Right renal cortex interstitium (tissue), 3 donors: ENCODE data around the gene BRD7. TPM values are rescaled to one million over a fixed set of nuclear protein-coding genes. Genes with fewer than 3 reads are reported as not detected.

Source experiments
- DNase-seq, 3 donors: peaks; one replicate each; pipeline ENCODE4 v3.0.0-alpha.2; 2013; ENCODE audit warnings: low read depth in 3 of 3, low spot score in 2 of 3
- polyA plus RNA-seq, 3 donors: library from polyadenylated mRNA; unstranded; fragments of 120-200 nt; gene quantifications; one replicate each; pipeline ENCODE4 v1.2.1, GENCODE V29; 2013; ENCODE audit not compliant: insufficient read length in 3 of 3

BRD7 gene
- polyA plus RNA-seq, 3 donors: 123 to 155 (median 139) TPM

DNA sequence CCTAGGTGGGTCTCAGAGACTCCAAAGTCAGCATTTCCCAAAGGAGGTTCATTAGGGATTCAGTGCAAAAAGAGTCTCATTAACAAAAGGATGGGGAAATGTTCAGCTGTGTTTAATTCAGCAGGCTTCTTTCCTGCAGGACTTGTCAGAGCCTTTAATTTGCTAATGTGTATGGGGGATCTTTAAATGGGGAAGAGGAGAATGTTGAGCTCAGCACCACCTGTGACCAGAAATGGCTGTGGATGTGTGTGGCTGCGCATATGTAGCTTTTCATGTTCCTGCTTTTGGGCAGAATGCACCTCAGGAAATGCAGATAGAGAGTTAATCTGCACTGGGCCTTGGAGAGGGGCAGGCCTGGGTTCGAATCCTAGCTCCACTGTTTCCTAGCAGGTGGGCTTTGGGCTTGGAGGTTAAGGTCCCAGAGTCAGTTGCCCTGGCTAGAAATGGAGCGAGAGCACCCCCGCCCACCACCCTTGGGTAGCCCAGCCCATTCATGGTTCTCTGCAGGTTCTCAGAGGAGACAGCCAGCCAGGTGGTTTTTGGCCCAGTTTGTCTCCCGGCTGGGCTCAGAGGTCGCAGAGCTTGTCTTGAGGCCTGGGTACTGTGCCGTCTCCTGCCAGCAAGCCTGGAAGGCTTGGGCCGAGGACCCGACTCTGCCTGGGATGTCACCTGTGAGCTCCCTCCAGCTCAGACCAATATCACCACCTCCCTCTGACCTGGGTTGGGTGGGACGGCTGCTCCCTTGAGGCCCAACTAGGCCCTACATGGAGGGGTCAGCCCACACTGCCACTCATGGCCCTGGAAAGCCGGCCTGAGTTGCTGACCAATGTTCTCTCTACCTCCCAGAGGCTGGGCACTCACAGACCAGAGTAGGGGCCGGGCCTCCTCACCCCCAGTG lies 93.1 kb downstream of the BRD7 start:
- DNase-seq: no peak

DNA sequence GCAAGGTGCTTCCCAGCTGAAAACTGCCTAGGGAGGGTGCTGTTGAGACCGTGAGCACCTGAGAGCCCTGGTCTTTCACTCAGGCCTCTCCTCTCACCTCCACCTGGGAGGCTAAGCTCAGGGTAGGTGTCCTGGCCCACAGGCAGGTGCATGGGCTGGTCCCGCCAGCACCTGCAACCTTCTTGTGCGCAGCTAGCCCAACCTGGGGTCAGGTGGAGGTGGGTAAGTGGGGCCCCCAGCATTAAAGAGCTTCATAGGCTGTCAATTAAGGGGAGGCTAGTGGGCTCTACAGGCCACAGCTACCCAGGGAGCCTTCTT lies 93.7 kb downstream of the BRD7 start:
- DNase-seq: no peak

DNA sequence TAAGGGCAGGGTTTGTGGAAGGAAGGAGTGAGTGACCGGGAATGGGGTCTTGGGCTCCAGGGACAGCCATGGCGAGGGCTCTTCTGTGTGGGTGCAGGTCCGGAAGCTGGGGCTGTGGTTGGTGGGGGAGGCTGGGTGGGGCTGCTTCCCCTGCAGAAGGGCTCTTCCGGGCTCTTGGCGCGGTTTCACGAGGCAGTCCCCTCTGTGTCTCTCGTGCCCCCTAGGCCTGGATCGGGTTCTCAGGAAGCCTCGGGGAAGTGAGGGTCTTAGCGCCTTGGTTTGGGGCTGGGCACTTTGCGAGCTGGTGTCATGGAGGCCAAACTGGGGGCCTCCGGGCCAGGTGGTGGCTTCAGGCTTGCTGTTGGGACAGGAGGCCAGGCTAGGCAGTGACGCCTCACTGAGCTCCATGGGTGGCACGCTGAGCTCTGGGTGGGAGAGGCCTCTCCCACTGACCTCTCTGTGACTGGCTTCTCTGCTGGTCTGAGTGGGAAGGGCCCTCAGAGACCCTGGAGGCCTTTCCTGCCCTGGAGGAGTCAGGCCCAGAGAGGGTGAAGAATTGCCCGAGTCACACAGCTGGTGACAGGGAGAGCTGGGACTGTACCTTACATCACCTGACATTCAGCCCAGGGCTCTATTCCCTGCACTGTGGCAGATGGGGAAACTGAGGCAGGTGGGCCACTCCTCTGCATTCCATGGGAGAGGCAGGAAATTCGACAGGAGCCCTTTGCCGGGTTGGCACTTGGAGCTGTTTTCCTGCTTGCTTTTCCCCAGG lies 94.3 kb downstream of the BRD7 start:
- DNase-seq: no peak

DNA sequence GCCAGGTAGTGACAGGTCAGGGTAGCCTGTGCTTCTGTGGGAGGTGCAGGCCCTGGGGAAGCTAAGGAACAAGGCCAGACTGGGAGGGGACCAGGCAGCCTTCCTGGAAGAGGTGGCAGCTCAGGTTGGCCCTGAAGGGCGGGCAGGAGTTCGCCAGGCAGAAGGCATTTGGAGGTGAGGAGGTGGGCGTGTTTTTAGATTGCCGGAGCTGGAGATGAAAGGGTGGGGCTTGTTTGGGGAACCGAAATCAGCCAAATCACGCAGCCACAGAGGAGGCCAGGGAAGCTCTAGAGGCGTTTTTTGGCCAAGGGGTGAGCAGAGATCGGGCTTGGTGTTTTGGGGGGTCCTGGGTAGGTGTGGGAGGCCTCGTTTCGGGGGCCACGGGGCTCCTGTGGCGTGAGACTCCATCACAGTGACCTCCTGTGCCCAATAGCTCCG lies 94.9 kb downstream of the BRD7 start:
- DNase-seq: no peak

DNA sequence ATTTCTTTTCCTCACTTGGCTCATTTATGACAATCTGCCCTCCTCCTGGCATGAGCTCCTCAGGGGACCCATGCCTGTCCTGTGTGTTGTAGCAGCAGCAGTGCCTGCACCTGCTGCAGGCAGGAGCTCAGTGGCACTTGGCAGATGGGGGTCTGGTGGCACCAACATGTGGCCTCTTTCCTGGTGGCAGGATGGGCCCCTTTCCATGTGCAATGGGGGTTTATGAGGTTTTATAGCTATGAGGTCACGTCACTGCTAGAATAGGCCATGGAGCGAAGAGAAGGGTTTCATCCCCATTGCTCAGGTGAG lies 95.5 kb downstream of the BRD7 start:
- DNase-seq: no peak

DNA sequence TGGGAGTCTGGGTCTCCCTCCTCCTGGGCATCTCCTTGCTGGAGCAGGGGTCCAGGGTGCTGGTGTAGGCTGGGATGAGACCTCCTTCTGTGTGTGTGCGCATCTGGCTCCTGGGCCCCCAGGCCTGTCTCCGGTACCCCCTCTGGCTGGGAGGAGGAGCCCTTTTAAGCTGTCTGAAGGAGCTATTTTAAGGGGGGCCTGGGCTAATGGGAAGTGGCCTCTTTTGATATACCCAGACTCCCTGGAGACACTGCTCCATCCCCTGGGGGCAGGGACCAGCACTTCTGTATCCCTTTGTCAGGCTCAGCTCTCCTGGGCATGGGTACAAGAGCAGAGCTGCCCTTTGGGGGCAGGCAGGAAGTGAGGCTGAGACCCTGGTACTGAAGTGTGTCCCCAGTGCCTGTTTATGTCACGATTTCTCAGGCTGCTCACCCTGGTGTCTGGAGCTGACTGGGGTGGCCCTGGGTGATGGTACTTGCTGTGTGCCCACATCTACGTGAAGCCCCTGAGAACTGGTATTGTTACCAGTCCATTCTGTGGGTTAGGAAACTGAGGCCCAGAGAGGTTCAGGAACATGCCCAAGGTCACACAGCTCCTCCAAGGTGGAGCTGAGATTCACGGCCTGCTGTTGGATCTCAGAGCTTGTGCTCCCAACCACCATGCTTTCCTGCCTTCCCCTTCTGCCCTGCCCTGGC lies 96.0 kb downstream of the BRD7 start:
- no peak for DNase-seq

DNA sequence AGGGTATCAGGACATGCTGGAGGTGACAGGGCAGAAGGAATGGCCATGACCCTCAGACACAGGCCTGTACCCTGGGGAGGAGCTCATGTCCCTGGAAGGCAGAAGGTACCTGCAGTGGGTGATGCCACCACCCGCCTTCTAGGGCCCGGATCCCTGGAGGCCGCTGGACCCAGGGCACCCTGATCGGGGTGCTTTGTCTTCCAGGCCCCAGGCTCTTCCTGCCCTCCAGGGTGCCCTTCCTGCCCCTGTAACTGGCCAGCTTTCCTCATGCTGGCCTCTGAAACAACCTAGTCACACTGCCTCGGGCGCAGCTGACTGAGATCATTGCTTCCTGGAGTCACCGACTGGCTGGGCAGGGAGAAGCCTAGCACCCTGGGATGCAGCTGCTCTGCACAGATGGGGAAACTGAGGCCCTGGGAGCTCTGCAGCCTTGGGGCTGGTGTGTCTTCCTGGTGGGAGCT lies 96.6 kb downstream of the BRD7 start:
- no peak for DNase-seq

DNA sequence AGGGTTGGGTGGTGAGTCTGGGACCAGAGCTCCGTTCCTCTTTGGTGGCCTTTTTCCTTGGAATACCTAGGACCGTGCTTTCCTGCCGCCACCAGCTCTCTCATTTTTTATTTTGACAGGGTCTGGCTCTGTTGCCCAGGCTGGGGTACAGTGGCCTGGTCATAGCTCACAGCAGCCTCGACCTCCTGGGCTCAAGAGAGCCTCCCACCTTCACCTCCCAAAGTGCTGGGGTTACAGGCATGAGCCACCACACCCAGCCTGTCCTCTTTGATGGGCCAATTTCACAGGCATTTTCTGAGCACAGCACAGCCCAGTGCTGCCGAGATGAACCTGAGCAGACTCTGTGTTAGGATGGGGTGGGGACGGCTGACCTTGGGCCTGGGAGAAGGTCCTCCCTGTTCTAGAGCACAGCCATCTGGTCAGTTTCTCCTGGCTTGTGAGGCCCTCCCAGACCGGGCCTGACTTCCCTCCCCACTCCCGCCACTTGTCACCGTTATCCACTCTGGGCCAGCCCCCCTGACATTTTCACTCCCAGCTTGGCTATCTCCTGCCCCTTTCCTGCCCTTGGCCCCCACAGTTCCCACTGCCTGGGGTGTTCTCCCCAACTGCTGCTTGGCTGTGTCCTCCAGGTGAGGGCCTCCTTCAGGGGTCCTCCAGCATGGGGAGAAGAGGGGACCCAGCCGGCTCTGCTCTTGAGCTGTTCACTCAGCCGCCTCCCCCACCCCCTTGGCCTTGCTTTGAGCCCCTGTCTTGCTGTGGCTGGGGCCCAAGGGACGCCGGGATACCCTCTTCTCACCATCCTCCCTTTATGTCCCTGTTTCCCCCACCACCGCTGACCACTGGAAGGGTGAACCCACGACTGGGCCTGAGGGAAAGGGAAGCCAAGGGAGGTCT lies 97.4 kb downstream of the BRD7 start:
- no peak for DNase-seq

DNA sequence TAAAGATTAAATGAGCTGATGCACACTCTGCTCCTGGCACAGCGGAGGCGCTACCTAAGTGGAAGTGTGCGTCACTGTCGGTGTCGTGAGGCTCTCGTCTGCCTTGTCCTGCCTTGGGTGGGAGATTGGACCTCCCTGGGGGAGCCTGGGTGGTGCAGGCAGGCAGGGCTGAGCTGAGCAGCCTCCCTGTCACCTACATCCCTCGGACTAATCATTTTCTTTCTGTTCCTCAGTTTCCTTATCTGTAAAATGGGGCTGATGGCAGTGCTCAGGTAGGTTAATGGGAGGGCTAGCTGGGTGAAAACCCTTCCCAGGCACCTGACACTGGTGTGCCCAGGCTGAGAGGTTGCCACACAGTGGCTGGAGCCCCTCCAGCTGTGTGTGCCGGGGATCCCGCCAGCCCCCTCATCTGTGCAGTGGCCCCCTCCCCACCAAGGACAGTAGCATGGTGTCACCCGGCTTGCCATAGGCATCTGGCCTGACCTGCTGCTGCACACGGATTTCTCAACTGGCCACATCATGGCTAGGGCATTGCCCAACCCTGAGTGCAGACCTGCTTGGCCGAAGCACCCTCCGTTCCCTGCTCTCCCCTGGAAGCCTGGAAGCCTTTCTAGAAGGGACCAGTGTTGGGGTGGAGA lies 98.2 kb downstream of the BRD7 start:
- no peak for DNase-seq

DNA sequence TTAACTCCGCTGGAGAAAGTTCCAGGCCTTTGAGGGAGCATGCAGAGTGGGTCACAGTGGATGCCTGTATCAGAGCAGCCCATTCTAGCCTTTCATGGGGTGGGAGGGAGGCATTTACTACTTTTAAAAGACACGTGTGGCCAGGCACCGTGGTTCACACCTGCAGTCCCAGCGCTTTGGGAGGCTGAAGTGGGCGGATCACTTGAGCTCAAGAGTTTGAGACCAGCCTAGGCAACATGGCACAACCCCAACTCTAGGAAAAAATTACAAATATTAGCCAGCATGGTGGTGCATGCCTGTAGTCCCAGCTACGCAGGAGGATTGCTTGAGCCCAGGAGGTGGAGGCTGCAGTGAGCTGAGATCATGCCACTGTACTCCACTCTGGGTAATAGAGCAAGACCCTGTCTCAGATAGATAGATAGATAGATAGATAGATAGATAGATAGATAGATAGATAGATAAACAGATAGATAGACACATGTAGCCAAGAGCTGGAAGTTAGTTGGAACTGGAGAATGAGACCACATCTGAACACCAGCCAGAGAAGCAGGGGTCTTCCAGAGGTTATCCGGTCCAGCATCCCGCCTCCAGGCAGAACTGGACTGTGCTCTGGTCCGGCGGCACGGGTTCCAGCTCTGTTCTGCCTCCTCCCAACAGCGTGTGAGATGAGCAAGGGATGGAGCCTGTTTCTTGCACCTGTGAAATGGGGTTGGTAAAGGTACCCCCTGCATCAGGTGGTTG lies 98.8 kb downstream of the BRD7 start:
- DNase-seq: no peak

DNA sequence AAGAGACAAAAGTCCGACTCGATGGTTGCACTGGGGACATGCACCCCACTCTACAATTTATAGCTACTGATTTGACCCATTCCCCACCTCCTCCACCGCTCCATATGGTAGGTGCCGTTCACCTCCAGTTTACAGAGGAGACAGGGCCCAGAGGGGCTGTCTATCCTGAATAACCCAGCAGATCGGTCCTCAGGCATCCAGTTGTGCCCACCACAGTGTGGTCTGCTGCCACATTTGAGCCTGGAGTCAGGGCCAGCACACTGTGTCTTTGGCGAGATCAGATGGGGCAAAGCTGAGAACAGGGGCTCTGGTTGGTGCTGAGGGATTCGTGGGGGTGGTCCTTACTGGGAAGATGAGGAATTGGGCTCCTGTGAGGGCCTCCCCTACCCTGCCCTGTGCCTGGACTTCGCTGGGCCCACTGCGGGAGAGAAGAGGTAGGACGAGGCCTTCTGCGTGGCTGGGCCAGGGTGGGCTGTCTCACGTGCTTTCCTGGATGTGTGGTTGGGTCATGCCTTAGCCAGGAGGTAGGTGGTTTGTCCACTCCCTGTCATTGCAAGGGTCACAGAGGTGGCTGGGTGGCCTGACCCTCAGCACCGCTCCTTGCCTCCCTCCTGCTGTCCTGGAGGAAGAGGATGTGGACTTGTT lies 99.6 kb downstream of the BRD7 start:
- no peak for DNase-seq

DNA sequence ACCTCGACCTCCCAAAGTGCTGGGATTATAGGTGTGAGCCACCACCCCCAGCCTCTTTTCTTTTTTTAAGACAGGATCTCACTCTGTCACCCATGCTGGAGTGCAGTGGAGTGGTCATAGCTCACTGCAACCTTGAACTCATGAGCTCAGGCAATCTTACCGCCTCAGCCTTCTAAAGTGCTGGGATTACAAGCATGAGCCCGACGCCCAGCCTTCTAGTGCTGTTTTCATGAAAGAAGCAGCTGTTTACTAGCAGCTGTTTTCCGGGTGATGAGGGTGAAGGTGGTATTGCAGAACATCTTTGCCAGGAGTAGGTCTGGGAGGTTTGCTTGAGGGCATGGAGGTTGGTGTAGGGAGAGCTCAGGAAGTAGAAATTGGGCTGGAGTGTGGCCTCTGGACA lies 100.4 kb downstream of the BRD7 start:
- no peak for DNase-seq

DNA sequence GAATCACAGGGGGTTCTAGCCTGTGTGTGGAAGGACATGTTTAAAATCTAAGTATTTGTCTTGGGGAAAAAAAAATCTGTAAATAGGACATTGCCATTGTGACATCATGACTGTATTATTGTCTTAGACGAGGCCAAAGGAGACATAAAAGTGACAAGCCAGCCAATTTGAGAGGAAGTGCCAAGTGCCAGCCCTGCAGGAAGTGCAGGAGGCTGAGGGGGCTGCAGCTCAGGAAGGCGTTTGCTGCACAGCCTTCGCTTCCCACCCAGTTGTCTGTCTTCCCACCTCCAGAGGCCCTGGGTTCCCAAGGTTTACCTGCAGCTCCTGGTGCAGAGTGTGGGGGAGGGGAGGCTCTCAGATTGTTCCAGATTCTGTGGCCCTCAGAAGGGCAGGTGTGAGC lies 101.1 kb downstream of the BRD7 start:
- no peak for DNase-seq

DNA sequence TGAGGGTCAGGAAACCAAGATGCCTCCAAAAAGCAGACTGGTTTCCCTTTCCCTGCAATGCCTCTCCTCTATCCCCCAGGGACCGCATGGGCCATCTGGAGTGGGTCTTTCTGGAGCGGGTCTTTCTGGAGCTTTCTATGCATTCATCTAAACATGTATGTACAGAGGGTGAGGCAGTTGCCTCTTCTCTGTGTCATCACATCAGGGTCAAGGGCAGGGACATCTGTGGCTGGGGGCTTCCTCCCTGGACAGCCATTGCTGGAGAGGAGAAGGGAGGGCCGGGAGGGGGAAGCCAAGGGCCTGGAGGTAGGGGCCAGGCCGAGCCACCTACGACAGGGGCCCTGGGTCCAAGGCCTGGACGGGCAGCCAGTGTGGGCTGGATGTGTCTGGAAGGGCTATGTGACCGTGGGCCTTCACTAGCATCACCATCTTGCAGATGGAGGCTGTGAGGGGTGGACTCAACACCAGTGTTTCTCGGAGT lies 101.6 kb downstream of the BRD7 start:
- DNase-seq: no peak

DNA sequence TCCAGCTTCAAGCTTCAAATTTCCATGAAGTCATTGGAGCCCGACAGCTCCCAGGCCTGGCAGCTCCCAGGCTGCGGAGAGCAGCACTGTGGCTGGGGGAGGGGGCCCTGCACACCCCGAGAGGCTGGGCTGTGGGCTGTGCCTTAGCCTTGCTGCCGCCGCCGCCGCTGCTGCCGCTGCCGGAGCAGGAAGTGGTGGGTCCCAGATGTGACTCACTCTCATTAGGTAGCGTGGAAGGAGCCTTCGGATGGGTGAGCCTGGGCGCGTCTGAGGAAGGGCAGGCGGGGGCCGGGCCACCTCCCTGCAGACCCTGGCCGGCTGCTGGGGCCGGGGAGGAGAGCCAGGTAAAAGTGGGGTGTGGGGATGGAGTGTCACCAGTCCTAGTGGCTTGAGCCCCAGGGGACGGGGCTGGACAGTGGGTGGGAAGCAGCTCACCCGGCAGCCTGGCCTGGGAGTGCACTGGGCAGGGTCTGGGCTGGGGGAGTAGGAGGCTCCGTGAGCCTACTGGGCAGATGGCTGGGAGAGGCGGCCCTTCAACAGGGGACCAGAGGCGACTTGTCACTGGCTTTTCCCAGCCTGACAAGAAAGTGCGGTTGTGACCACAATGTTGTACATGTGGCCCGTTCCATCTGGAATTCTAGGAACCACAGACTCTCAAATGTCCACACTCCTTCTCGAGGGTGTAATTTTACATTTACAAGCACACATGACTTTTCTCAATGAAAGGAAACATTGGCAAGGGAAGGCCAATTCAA lies 102.3 kb downstream of the BRD7 start, which contains the start of gene ADCY7:
ADCY7 (plus strand) TSS at position 215 of the 755 bp plus-strand sequence. CDS start 21,629 bp downstream, outside the sequence.
- DNase-seq: no peak
